HEK293T (cell line): ENCODE measurements around the gene AAR2.

Experiments
- CTCF ChIA-PET: fragments of 350-600 bp; formaldehyde crosslinking; extraction: SDS; loops from one replicate; lab custom pipeline; 2021; ENCODE audit warnings: antibody characterized with exemption, inconsistent platforms; lab: Yijun Ruan, JAX
- POLR2A ChIA-PET: fragments of 350-600 bp; formaldehyde crosslinking; extraction: SDS; loops from one replicate; lab custom pipeline; 2020; ENCODE audit warnings: antibody characterized with exemption, inconsistent platforms; lab: Yijun Ruan, JAX
- DNase-seq: peaks from one replicate; pipeline ENCODE4 v3.0.0; 2012; ENCODE audit warnings: mixed read lengths; ENCODE audit errors: extremely low spot score
- ARNT ChIP-seq: fragments of 450-650 bp; IDR thresholded peaks from 2 replicates; pipeline ENCODE4 v1.6.1; 2017; ENCODE audit warnings: mild to moderate bottlenecking
- BHLHE40 ChIP-seq: fragments of 450-650 bp; IDR thresholded peaks from 2 replicates; pipeline ENCODE4 v1.6.1; 2016; ENCODE audit warnings: mild to moderate bottlenecking, moderate library complexity, borderline replicate concordance
- CTBP1 ChIP-seq: fragments of 450-650 bp; IDR thresholded peaks from 2 replicates; pipeline ENCODE4 v1.6.1; 2016; ENCODE audit warnings: borderline replicate concordance
- ELF4 ChIP-seq: fragments of 450-650 bp; IDR thresholded peaks from 2 replicates; pipeline ENCODE4 v1.6.1; 2017; ENCODE audit warnings: antibody characterized with exemption
- FOXA1 ChIP-seq: fragments of 450-650 bp; IDR thresholded peaks from 2 replicates; pipeline ENCODE4 v1.6.1; 2016; ENCODE audit warnings: mild to moderate bottlenecking
- FOXK2 ChIP-seq: fragments of 450-650 bp; IDR thresholded peaks from 2 replicates; pipeline ENCODE4 v1.6.1; 2016; ENCODE audit warnings: mild to moderate bottlenecking
- FOXM1 ChIP-seq: fragments of 450-650 bp; IDR thresholded peaks from 2 replicates; pipeline ENCODE4 v1.6.1; 2017; ENCODE audit warnings: mild to moderate bottlenecking, borderline replicate concordance
- HDGF ChIP-seq: fragments of 450-650 bp; IDR thresholded peaks from 2 replicates; pipeline ENCODE4 v1.6.1; 2017; ENCODE audit warnings: antibody characterized with exemption, borderline replicate concordance
- L3MBTL2 ChIP-seq: fragments of 450-650 bp; conservative IDR thresholded peaks from 2 replicates; pipeline ENCODE4 v1.6.1; 2016; ENCODE audit warnings: mild to moderate bottlenecking
- LEF1 ChIP-seq: fragments of 450-650 bp; IDR thresholded peaks from 2 replicates; pipeline ENCODE4 v1.6.1; 2017; ENCODE audit warnings: mild to moderate bottlenecking, borderline replicate concordance
- NFRKB ChIP-seq: fragments of 450-650 bp; IDR thresholded peaks from 2 replicates; pipeline ENCODE4 v1.6.1; 2016; ENCODE audit warnings: mild to moderate bottlenecking, moderate library complexity
- SP1 ChIP-seq: fragments of 450-650 bp; IDR thresholded peaks from 2 replicates; pipeline ENCODE4 v1.6.1; 2017
- SUZ12 ChIP-seq: fragments of 450-650 bp; IDR thresholded peaks from 2 replicates; pipeline ENCODE4 v1.6.1; 2016; ENCODE audit warnings: mild to moderate bottlenecking
- TARDBP ChIP-seq: fragments of 450-650 bp; IDR thresholded peaks from 2 replicates; pipeline ENCODE4 v1.6.1; 2016
- ZNF384 ChIP-seq: fragments of 450-650 bp; IDR thresholded peaks from 2 replicates; pipeline ENCODE4 v1.6.1; 2016
- TF ChIP-seq, protein P1 (sequence below): fragments of 450-650 bp; IDR thresholded peaks from 2 replicates; pipeline ENCODE4 v1.6.1; 2016

Gene AAR2

DNA sequence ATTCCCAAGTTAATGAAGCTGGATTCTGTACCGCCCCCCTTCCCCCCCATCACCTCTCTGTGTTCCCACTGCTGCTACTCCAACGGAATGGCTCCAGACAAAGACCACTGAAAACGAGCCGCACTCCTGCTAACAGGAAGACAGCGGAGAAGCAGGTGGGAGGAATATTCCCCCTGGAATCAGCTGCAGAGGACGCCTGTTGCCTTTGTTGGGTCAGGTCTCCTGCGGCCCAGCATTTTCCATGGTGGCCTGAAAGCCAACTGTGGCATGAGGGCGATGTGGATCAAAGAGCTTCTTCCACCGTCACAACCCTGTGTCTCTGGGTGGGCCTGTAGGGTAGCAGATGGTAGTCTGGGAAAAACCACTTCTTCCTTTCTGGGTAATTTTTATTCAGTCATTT, 16.8 kb downstream of the AAR2 start:
- no peak for TF ChIP-seq FOXK2
- TF ChIP-seq FOXM1, result no peak
- no peak for TF ChIP-seq ZNF384
- ChIA-PET POLR2A (no interaction called here), CTCF (no interaction called here)
- no peak for DNase-seq

DNA sequence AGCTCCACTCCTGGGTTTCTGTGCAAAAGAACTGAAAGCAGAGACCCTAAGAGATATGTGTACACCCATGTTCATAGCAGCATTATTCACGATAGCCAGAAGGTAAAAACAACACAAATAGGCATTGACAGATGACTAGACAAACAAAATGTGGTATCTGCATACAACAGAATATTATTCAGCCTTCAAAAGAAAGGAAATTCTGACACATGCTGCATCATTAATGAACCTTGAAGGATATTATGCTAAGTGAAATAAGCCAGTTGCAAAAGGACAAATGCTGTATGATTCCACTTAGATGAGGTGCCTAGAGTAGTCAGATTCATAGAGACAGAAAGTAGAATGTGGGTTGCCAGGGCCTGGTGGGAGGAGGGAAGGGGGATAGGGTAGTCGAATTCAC, 17.8 kb downstream of the AAR2 start:
- ChIA-PET POLR2A (no interaction called here), CTCF (no interaction called here)
- TF ChIP-seq, protein P1, sequence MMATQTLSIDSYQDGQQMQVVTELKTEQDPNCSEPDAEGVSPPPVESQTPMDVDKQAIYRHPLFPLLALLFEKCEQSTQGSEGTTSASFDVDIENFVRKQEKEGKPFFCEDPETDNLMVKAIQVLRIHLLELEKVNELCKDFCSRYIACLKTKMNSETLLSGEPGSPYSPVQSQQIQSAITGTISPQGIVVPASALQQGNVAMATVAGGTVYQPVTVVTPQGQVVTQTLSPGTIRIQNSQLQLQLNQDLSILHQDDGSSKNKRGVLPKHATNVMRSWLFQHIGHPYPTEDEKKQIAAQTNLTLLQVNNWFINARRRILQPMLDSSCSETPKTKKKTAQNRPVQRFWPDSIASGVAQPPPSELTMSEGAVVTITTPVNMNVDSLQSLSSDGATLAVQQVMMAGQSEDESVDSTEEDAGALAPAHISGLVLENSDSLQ, result no peak
- TF ChIP-seq CTBP1 (no peak), TARDBP (no peak), BHLHE40 (no peak), ARNT (no peak), NFRKB (no peak), L3MBTL2 (no peak), ZNF384 (no peak), ELF4 (no peak), FOXK2 (no peak), SP1 (no peak), FOXA1 (no peak), FOXM1 (no peak), SUZ12 (no peak), LEF1 (no peak), HDGF (no peak)
- DNase-seq, result no peak

DNA sequence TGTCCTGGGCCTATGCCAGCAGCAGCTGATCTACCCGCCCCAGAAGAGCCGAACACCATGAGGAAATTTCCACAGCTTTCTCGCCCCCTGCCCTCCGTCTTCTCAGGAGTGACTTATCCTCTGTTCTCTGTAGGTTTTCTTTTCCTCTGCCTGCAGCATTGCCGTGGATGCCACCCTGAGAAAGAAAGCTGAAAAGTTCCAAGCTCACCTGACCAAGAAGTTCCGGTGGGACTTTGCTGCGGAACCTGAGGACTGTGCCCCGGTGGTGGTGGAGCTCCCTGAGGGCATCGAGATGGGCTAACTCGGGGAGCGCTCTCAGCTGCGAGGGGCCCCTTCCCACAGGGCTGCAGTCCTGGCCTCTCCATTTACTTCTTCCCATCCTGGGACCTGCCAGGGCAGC, 19.2 kb downstream of the AAR2 start:
- no peak for TF ChIP-seq CTBP1
- no peak for TF ChIP-seq FOXA1
- no peak for TF ChIP-seq TARDBP
- TF ChIP-seq SUZ12, result no peak
- no peak for TF ChIP-seq NFRKB
- TF ChIP-seq HDGF, result no peak
- TF ChIP-seq SP1, result no peak
- no peak for TF ChIP-seq LEF1
- no peak for TF ChIP-seq ZNF384
- no peak for TF ChIP-seq FOXK2
- no peak for TF ChIP-seq L3MBTL2
- TF ChIP-seq ARNT, result no peak
- no peak for TF ChIP-seq ELF4
- no peak for TF ChIP-seq FOXM1
- no peak for TF ChIP-seq BHLHE40
- TF ChIP-seq, protein P1, result no peak
- POLR2A ChIA-PET, result no interaction called here
- CTCF ChIA-PET, result interaction anchor here (1.2 kb wide), 1 partner anchor 184 kb away, joined by 3 read pairs; no protein-coding TSS in a partner anchor
- no peak for DNase-seq

DNA sequence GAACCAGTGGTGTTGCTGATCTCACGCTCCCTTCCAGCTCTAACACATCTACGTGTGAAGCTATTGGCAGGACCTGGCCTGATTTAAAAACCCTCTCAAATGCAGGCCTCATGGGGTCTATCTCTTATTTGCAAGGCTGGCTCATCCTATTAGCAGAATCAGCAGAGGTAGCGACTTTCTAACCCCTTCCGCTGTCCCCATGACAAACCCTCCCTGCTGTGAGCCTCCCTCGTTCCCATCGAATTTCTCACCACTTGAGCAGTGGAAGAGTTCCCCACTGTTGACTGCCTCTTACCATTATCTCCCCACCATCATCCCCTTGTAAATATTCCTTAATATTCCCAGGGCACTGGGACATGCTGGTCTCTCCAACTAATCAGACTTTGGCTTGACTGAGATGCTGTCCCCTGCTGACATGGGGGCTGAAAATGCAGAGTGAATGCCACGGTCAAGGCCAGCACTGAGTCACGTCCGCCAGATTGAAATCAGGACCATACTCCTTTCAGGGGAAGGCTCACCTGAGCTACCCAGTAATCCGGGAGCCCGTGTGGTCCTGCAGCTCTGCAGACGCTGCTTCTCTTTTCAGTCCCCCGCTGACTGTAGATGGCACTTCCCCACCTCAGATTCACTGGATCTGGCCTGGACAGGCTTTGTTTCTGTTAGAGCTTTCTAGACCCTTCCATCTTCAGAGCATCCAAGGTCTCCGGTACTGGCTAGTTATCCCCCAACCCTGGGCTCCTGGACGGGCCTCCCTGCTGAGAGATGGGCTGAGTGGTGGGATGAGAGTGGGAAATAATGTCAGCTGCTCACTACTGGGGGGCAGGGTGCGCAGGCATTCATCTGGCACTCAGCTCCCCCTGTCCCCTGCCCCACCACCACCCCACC, 23.1 kb downstream of the AAR2 start:
- POLR2A ChIA-PET, result no interaction called here
- TF ChIP-seq ZNF384, result no peak
- TF ChIP-seq, protein P1, result no peak
- no peak for TF ChIP-seq ARNT
- no peak for TF ChIP-seq TARDBP
- TF ChIP-seq L3MBTL2, result no peak
- no peak for TF ChIP-seq SP1
- no peak for TF ChIP-seq LEF1
- no peak for TF ChIP-seq NFRKB
- TF ChIP-seq HDGF, result no peak
- no peak for TF ChIP-seq ELF4
- TF ChIP-seq FOXK2, result no peak
- TF ChIP-seq BHLHE40, result no peak
- no peak for TF ChIP-seq FOXM1
- CTCF ChIA-PET, result no interaction called here
- DNase-seq, result no peak

DNA sequence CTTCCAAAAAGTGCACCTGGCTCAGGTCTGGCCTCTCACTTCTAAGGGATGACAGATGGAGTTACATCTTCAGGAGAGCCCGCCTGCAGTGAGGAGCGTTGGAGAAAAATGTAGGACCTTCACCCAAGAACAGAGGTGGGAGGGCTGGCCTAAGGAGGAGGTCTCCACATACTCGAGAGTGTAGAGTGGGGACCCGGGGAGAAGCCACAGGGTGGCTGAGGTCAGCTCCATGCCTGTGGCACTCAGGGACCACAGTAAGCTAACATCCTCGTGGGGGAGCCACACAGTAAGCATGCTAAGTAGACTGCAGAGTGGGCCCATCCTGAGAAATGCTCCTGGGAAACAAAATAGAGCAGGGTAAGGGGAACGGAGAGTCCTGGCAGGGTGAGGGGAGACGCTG, 24.0 kb downstream of the AAR2 start:
- TF ChIP-seq ARNT, result no peak
- no peak for TF ChIP-seq SUZ12
- TF ChIP-seq HDGF, result no peak
- no peak for TF ChIP-seq TARDBP
- no peak for TF ChIP-seq BHLHE40
- no peak for TF ChIP-seq L3MBTL2
- no peak for TF ChIP-seq FOXM1
- no peak for TF ChIP-seq FOXK2
- TF ChIP-seq, protein P1, result no peak
- TF ChIP-seq SP1, result no peak
- TF ChIP-seq ELF4, result no peak
- no peak for TF ChIP-seq ZNF384
- no peak for TF ChIP-seq FOXA1
- ChIA-PET CTCF (interaction anchor here (0.6 kb wide), 1 partner anchor 179 kb away, joined by 3 read pairs; no protein-coding TSS in a partner anchor), POLR2A (no interaction called here)
- no peak for DNase-seq
